Occipital lobe (tissue), 2 donors: ENCODE measurements around the gene NACC2. TPM values are rescaled to one million over a fixed set of nuclear protein-coding genes. Genes with fewer than 3 reads are reported as not detected.
"Not testable (repeated sequence)": the region's sequence is repeated elsewhere in the genome, so short reads cannot be mapped to it uniquely, and the experiment has no call there.

Experiments
- DNase-seq: peaks from one replicate; lab custom pipeline; 2025; lab: John Stamatoyannopoulos, UW
- total RNA-seq: library from RNA; depleted of rRNA; stranded (reverse); fragments of >200 nt; gene quantifications from one replicate; pipeline ENCODE4 v1.2.3, GENCODE V29; 2014

The NACC2 gene
- total RNA-seq, 1 donor from 2014 or later, result 5.9 TPM

GRCh38 chr9:136111910-136112309 is 16.8 kb upstream of the NACC2 start:
- no peak for DNase-seq

GRCh38 chr9:136111190-136111589 is 16.1 kb upstream of the NACC2 start:
- no peak for DNase-seq

GRCh38 chr9:136110082-136111061 is 15.3 kb upstream of the NACC2 start:
- no peak for DNase-seq

- DNase-seq, result peak; percentile 93
Observed at GRCh38 chr9:136109351-136110081, 14.4 kb upstream of the NACC2 start.

- DNase-seq, result no peak
Observed at GRCh38 chr9:136108648-136109266, 13.7 kb upstream of the NACC2 start.

GRCh38 chr9:136107953-136108647 is 13.0 kb upstream of the NACC2 start:
- DNase-seq, result no peak

- no peak for DNase-seq
Observed at GRCh38 chr9:136107155-136107952, 12.3 kb upstream of the NACC2 start.

- DNase-seq, result no peak
Observed at GRCh38 chr9:136105398-136106135, 10.5 kb upstream of the NACC2 start.

- DNase-seq, result no peak
Observed at GRCh38 chr9:136104916-136105315, 9.8 kb upstream of the NACC2 start.

- DNase-seq, result no peak
Observed at GRCh38 chr9:136104488-136104800, 9.4 kb upstream of the NACC2 start.

GRCh38 chr9:136103651-136104487 is 8.8 kb upstream of the NACC2 start:
- DNase-seq, result no peak

- not testable (repeated sequence) for DNase-seq
Observed at GRCh38 chr9:136101615-136102074, 6.6 kb upstream of the NACC2 start.

- DNase-seq, result no peak
Observed at GRCh38 chr9:136100700-136101614, 5.9 kb upstream of the NACC2 start.

- DNase-seq, result no peak
Observed at GRCh38 chr9:136099542-136099941, 4.5 kb upstream of the NACC2 start.

GRCh38 chr9:136098844-136099243 is 3.8 kb upstream of the NACC2 start:
- no peak for DNase-seq

GRCh38 chr9:136098210-136098609 is 3.1 kb upstream of the NACC2 start:
- DNase-seq, result no peak

GRCh38 chr9:136096505-136097001 is 1.5 kb upstream of the NACC2 start:
- no peak for DNase-seq
